Skeletal muscle satellite cell (primary cell): ENCODE data around the gene ARHGAP5.

Experiments used
- H3K27me3 ChIP-seq: 2 replicates; pipeline ENCODE4 v1.7.0; 2013; ENCODE audit warnings: low read length; ENCODE audit not compliant: control insufficient read depth, insufficient read depth
- H3K36me3 ChIP-seq: 2 replicates; pipeline ENCODE4 v1.7.0; 2013; ENCODE audit warnings: mild to moderate bottlenecking, control low read depth, low read length; ENCODE audit not compliant: insufficient read depth
- H3K4me1 ChIP-seq: 2 replicates; pipeline ENCODE4 v1.7.0; 2013; ENCODE audit warnings: low read length; ENCODE audit not compliant: control insufficient read depth, insufficient read depth
- H3K4me2 ChIP-seq: 2 replicates; pipeline ENCODE4 v1.7.0; 2013; ENCODE audit warnings: mild to moderate bottlenecking, low read length
- H3K4me3 ChIP-seq: 2 replicates; pipeline ENCODE4 v1.7.0; 2013; ENCODE audit warnings: low read length
- H3K9ac ChIP-seq: 2 replicates; pipeline ENCODE4 v1.7.0; 2013; ENCODE audit warnings: mild to moderate bottlenecking, low read depth, low read length, moderate library complexity
- H3K9me3 ChIP-seq: replicated peaks from 2 replicates; pipeline ENCODE4 v1.7.0; 2013; ENCODE audit warnings: mild to moderate bottlenecking, control low read depth, low read length

Gene ARHGAP5

GRCh38 chr14:32090686-32091085 lies 13.6 kb downstream of the ARHGAP5 start:
- Histone ChIP-seq H3K27me3 (no peaks in the 10 kb centered on the region), H3K9me3 (no peaks in the 10 kb centered on the region), H3K4me2 (no peak overlapping the region), H3K9ac (no peak overlapping the region), H3K36me3 (peaks cover 45% of the 10 kb centered on the region), H3K4me3 (no peak overlapping the region), H3K4me1 (peaks cover 7% of the 10 kb centered on the region)

- Histone ChIP-seq H3K4me3 (no peak overlapping the region), H3K9ac (no peak overlapping the region), H3K4me1 (no peaks in the 10 kb centered on the region), H3K27me3 (no peaks in the 10 kb centered on the region), H3K36me3 (peaks cover 12% of the 10 kb centered on the region), H3K9me3 (no peaks in the 10 kb centered on the region), H3K4me2 (no peak overlapping the region)
These were observed 22.4 kb downstream of the ARHGAP5 start for GRCh38 chr14:32099473-32099872.

GRCh38 chr14:32100175-32100574 lies 23.1 kb downstream of the ARHGAP5 start:
- peaks cover 13% of the 10 kb centered on the region for H3K36me3 ChIP-seq
- H3K4me2 ChIP-seq: no peak overlapping the region
- H3K9me3 ChIP-seq: no peaks in the 10 kb centered on the region
- no peak overlapping the region for H3K4me3 ChIP-seq
- no peaks in the 10 kb centered on the region for H3K4me1 ChIP-seq
- H3K9ac ChIP-seq: no peak overlapping the region
- no peaks in the 10 kb centered on the region for H3K27me3 ChIP-seq

- Histone ChIP-seq H3K4me3 (no peak overlapping the region), H3K36me3 (peaks cover 7% of the 10 kb centered on the region), H3K4me2 (no peak overlapping the region), H3K4me1 (no peaks in the 10 kb centered on the region), H3K9ac (no peak overlapping the region), H3K27me3 (no peaks in the 10 kb centered on the region), H3K9me3 (no peaks in the 10 kb centered on the region)
These were observed 25.2 kb downstream of the ARHGAP5 start for GRCh38 chr14:32102152-32102787.

- Histone ChIP-seq H3K4me1 (no peaks in the 10 kb centered on the region), H3K9me3 (no peaks in the 10 kb centered on the region), H3K36me3 (peaks cover 7% of the 10 kb centered on the region), H3K4me3 (no peak overlapping the region), H3K4me2 (no peak overlapping the region), H3K9ac (no peak overlapping the region), H3K27me3 (no peaks in the 10 kb centered on the region)
These were observed 25.9 kb downstream of the ARHGAP5 start for GRCh38 chr14:32102968-32103367.

GRCh38 chr14:32104308-32104707 lies 27.2 kb downstream of the ARHGAP5 start:
- Histone ChIP-seq H3K9me3 (no peaks in the 10 kb centered on the region), H3K4me3 (no peak overlapping the region), H3K9ac (no peak overlapping the region), H3K4me2 (no peak overlapping the region), H3K4me1 (no peaks in the 10 kb centered on the region), H3K36me3 (peaks cover 7% of the 10 kb centered on the region), H3K27me3 (no peaks in the 10 kb centered on the region)

- Histone ChIP-seq H3K9ac (no peak overlapping the region), H3K4me1 (peaks cover 1% of the 10 kb centered on the region), H3K36me3 (peaks cover 7% of the 10 kb centered on the region), H3K4me3 (no peak overlapping the region), H3K4me2 (no peak overlapping the region), H3K9me3 (no peaks in the 10 kb centered on the region), H3K27me3 (no peaks in the 10 kb centered on the region)
These were observed 27.7 kb downstream of the ARHGAP5 start for GRCh38 chr14:32104803-32105202.

GRCh38 chr14:32109676-32110547 lies 32.8 kb downstream of the ARHGAP5 start:
- Histone ChIP-seq H3K4me1 (peaks cover 7% of the 10 kb centered on the region), H3K4me2 (peak overlapping the region; percentile 32), H3K9ac (no peak overlapping the region), H3K9me3 (no peaks in the 10 kb centered on the region), H3K36me3 (peaks cover 3% of the 10 kb centered on the region), H3K4me3 (no peak overlapping the region), H3K27me3 (no peaks in the 10 kb centered on the region)

- peaks cover 7% of the 10 kb centered on the region for H3K4me1 ChIP-seq
- no peak overlapping the region for H3K4me2 ChIP-seq
- H3K4me3 ChIP-seq: no peak overlapping the region
- no peaks in the 10 kb centered on the region for H3K27me3 ChIP-seq
- H3K9ac ChIP-seq: no peak overlapping the region
- H3K36me3 ChIP-seq: no peaks in the 10 kb centered on the region
- no peaks in the 10 kb centered on the region for H3K9me3 ChIP-seq
These were observed 33.4 kb downstream of the ARHGAP5 start for GRCh38 chr14:32110548-32110896.

- no peak overlapping the region for H3K4me3 ChIP-seq
- H3K4me1 ChIP-seq: no peaks in the 10 kb centered on the region
- peaks cover 19% of the 10 kb centered on the region for H3K36me3 ChIP-seq
- H3K4me2 ChIP-seq: no peak overlapping the region
- H3K9ac ChIP-seq: no peak overlapping the region
- no peaks in the 10 kb centered on the region for H3K27me3 ChIP-seq
- H3K9me3 ChIP-seq: no peaks in the 10 kb centered on the region
These were observed 44.4 kb downstream of the ARHGAP5 start for GRCh38 chr14:32121536-32121935.

- Histone ChIP-seq H3K4me1 (no peaks in the 10 kb centered on the region), H3K9me3 (no peaks in the 10 kb centered on the region), H3K4me3 (no peak overlapping the region), H3K4me2 (no peak overlapping the region), H3K9ac (no peak overlapping the region), H3K27me3 (no peaks in the 10 kb centered on the region), H3K36me3 (peaks cover 19% of the 10 kb centered on the region)
These were observed 44.8 kb downstream of the ARHGAP5 start for GRCh38 chr14:32121948-32122347.
